Central memory CD8-positive, alpha-beta T cell (primary cell): Measurements from ENCODE around the gene ANKRD23.
A peak's percentile ranks its signal among the peaks of the same experiment; 100 is the strongest.

ENCODE experiments used
- ATAC-seq: fragments of 150-1000 bp; cut with Tn5 transposase; replicated peaks from 2 replicates; pipeline ENCODE4 v1.10.0; 2022; ENCODE audit warnings: mild to moderate bottlenecking, moderate FRiP score, moderate number of reproducible peaks; ENCODE audit not compliant: poor library complexity, severe bottlenecking; ENCODE audit errors: extremely low read depth
- DNase-seq, 2 donors: peaks; one replicate each; pipeline ENCODE4 v3.0.0; 2021; ENCODE audit warnings: low spot score in 2 of 2
- H3K27ac Mint-ChIP-seq: one replicate; pipeline ENCODE4 v1.8.0; 2022; ENCODE audit warnings: low read depth, mild to moderate bottlenecking, moderate library complexity, mixed read lengths
- H3K27me3 Mint-ChIP-seq: one replicate; pipeline ENCODE4 v1.8.0; 2022; ENCODE audit warnings: mixed read lengths
- H3K36me3 Mint-ChIP-seq: one replicate; pipeline ENCODE4 v1.8.0; 2022; ENCODE audit warnings: mild to moderate bottlenecking, moderate library complexity, mixed read lengths; ENCODE audit not compliant: insufficient read depth
- H3K4me1 Mint-ChIP-seq: one replicate; pipeline ENCODE4 v1.8.0; 2022; ENCODE audit warnings: mixed read lengths
- H3K4me3 Mint-ChIP-seq: one replicate; pipeline ENCODE4 v1.8.0; 2022; ENCODE audit warnings: mild to moderate bottlenecking, moderate library complexity, mixed read lengths
- H3K9me3 Mint-ChIP-seq: one replicate; pipeline ENCODE4 v1.8.0; 2022; ENCODE audit warnings: mixed read lengths

The ANKRD23 gene

DNA sequence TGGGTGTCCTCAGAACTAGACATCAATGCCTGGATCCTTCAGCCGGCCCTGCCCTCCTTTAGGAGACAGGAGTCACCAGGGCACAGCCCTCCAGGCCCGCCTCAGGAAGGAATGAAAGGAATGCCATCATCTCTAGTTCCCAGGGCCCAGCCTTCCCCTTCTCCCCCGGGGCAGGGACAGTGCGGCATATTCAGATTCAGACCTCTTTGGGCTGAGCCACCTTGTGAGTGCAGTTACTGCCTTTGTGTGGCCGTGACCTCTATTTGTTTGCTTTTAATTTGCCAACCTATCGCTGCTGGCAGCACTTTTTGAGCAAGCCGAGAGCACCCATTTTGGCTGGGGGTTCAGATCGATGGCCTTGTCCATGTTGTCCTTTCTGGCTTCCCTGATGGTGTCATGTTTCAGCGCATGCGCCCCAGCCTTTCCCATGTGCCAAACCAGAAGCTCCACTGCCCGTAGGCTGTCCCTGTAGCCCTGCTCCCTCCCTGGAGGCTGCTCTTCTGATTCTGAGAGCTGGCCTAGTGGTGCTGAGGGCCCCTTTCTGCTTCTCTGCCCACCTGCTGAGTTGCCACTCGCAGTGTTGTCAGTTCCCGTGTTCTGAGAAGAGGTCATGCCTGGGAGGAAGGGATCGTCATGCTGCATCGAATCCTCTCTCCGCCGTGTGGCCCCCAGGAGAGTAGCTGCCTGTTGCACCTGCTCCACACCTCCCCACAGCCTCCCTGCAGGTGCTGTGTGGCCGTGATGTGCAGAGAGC is 10.9 kb downstream of the ANKRD23 start:
- no peak overlapping the region for H3K27ac Mint-ChIP-seq
- no peak for ATAC-seq
- no peaks in the 10 kb centered on the region for H3K9me3 Mint-ChIP-seq
- H3K36me3 Mint-ChIP-seq = peaks cover 55% of the 10 kb centered on the region
- no peak overlapping the region for H3K4me3 Mint-ChIP-seq
- no peak for DNase-seq
- H3K4me1 Mint-ChIP-seq = no peaks in the 10 kb centered on the region
- H3K27me3 Mint-ChIP-seq = no peaks in the 10 kb centered on the region

GRCh38 chr2:96832408-96832753 is 11.4 kb downstream of the ANKRD23 start:
- peaks cover 60% of the 10 kb centered on the region for H3K36me3 Mint-ChIP-seq

GRCh38 chr2:96831679-96832078 is 12.1 kb downstream of the ANKRD23 start:
- no peak overlapping the region for H3K4me3 Mint-ChIP-seq
- peaks cover 65% of the 10 kb centered on the region for H3K36me3 Mint-ChIP-seq
- H3K27ac Mint-ChIP-seq = no peak overlapping the region
- no peaks in the 10 kb centered on the region for H3K27me3 Mint-ChIP-seq
- H3K9me3 Mint-ChIP-seq = no peaks in the 10 kb centered on the region
- ATAC-seq (no peak), DNase-seq (no peak)
- H3K4me1 Mint-ChIP-seq = no peaks in the 10 kb centered on the region

More at GRCh38 chr2:96832408-96832753, 11.4 kb downstream of the ANKRD23 start:
- Mint-ChIP-seq H3K4me3 (no peak overlapping the region), H3K9me3 (no peaks in the 10 kb centered on the region), H3K27me3 (no peaks in the 10 kb centered on the region), H3K27ac (no peak overlapping the region), H3K4me1 (no peaks in the 10 kb centered on the region)
- no peak for DNase-seq
- ATAC-seq = no peak

GRCh38 chr2:96830044-96830562 is 13.7 kb downstream of the ANKRD23 start:
- no peaks in the 10 kb centered on the region for H3K4me1 Mint-ChIP-seq
- H3K9me3 Mint-ChIP-seq = no peaks in the 10 kb centered on the region
- H3K27ac Mint-ChIP-seq = no peak overlapping the region
- no peaks in the 10 kb centered on the region for H3K27me3 Mint-ChIP-seq
- DNase-seq (no peak), ATAC-seq (no peak)
- H3K4me3 Mint-ChIP-seq = no peak overlapping the region
- H3K36me3 Mint-ChIP-seq = peaks cover 70% of the 10 kb centered on the region

DNA sequence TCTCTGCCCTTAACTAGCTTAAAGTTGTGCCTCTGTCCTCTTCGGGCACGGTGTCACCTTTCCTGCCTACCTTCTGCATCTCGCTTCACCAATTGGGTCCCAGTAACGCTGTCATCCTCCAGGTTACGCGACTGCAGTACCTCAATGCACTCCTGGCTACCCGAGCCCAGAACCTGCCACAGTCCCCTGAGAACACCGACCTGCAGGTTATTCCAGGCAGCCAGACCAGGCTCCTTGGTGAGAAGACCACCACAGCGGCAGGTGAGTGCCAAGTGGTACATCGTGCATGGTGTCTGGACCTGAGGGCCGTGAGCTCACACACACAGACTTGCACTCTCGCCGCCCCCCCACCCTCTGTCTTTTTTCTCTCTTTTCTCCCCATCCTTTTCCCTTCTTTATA is 14.9 kb downstream of the ANKRD23 start:
- Mint-ChIP-seq H3K4me3 (no peak overlapping the region), H3K9me3 (no peaks in the 10 kb centered on the region), H3K27me3 (no peaks in the 10 kb centered on the region), H3K4me1 (no peaks in the 10 kb centered on the region), H3K36me3 (peaks cover 66% of the 10 kb centered on the region), H3K27ac (no peak overlapping the region)
- ATAC-seq (no peak), DNase-seq (no peak)

DNA sequence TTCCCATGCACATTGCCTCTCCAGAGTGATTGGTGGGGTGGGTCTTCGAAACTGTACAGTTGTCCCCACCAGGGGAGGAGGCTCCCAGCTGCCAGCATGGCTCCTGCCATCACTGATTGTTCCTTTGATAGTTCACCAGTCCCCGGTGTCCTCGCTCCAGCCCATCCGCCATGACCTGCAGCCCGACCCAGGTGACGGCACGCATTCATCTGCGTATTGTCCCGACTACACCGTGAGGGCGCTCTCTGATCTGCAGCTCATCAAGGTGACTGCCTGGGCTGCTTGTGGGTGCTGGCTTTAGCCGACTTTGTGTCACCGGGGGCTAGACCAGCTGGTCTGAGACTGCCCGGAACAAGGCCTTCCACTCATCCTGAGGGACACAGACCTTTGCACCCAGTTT is 15.4 kb downstream of the ANKRD23 start:
- DNase-seq (no peak), ATAC-seq (no peak)
- no peaks in the 10 kb centered on the region for H3K9me3 Mint-ChIP-seq
- no peak overlapping the region for H3K4me3 Mint-ChIP-seq
- H3K27me3 Mint-ChIP-seq = no peaks in the 10 kb centered on the region
- H3K36me3 Mint-ChIP-seq = peaks cover 66% of the 10 kb centered on the region
- no peak overlapping the region for H3K27ac Mint-ChIP-seq
- H3K4me1 Mint-ChIP-seq = no peaks in the 10 kb centered on the region

DNA sequence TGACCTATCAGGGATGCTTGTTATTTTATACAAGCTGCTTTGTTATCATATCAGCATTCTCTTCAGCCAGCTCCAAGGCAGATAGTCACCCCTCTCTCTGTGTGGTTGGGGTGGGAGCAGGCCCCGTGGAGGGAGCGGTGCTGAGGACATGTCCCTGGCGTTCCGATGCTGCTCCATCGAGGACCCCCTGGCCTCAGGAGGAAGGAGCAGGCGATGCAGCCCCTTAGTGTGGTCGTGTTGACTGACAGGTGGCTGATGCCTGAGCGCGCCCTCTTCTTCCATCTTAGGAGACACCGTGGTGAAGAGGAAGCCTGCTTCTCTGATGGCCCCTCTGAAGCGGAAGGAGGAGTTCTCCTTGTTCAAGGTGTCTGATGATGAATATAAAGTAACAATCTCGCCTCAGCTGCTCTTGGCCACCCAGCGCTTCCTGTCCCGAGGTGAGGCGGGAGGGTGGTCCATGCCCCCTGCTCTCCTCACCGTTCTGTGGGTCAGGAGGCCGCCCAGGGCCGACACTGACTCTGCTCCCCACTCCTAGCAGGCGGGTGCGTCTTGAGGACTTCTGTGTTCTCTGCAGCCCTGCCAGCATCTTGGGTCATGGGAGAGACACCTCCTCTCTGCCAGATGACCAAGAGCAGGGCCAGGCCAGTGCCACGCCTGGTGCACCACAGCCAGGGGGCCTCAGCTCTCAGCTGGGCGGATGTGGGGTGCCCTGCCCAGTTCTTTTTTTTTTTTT is 17.1 kb downstream of the ANKRD23 start:
- Mint-ChIP-seq H3K4me3 (no peak overlapping the region), H3K9me3 (no peaks in the 10 kb centered on the region), H3K36me3 (peaks cover 61% of the 10 kb centered on the region), H3K27me3 (no peaks in the 10 kb centered on the region), H3K27ac (no peak overlapping the region), H3K4me1 (no peaks in the 10 kb centered on the region)
- ATAC-seq = no peak
- DNase-seq = no peak

- H3K27ac Mint-ChIP-seq = no peak overlapping the region
- no peak for ATAC-seq
- H3K27me3 Mint-ChIP-seq = no peaks in the 10 kb centered on the region
Measured at GRCh38 chr2:96825057-96825456, 18.8 kb downstream of the ANKRD23 start.

GRCh38 chr2:96824079-96824870 is 19.5 kb downstream of the ANKRD23 start:
- Mint-ChIP-seq H3K27me3 (no peaks in the 10 kb centered on the region), H3K27ac (no peak overlapping the region), H3K4me1 (peaks cover 22% of the 10 kb centered on the region), H3K4me3 (no peak overlapping the region), H3K36me3 (peaks cover 47% of the 10 kb centered on the region), H3K9me3 (no peaks in the 10 kb centered on the region)
- no peak for DNase-seq
- ATAC-seq = no peak

More at GRCh38 chr2:96825057-96825456, 18.8 kb downstream of the ANKRD23 start:
- DNase-seq = no peak
- H3K4me1 Mint-ChIP-seq = peaks cover 15% of the 10 kb centered on the region
- no peak overlapping the region for H3K4me3 Mint-ChIP-seq
- peaks cover 52% of the 10 kb centered on the region for H3K36me3 Mint-ChIP-seq
- H3K9me3 Mint-ChIP-seq = no peaks in the 10 kb centered on the region

GRCh38 chr2:96823198-96823597 is 20.6 kb downstream of the ANKRD23 start:
- peaks cover 33% of the 10 kb centered on the region for H3K4me1 Mint-ChIP-seq
- peaks cover 37% of the 10 kb centered on the region for H3K36me3 Mint-ChIP-seq
- DNase-seq (no peak), ATAC-seq (no peak)
- no peak overlapping the region for H3K4me3 Mint-ChIP-seq
- H3K27me3 Mint-ChIP-seq = no peaks in the 10 kb centered on the region
- no peak overlapping the region for H3K27ac Mint-ChIP-seq
- no peaks in the 10 kb centered on the region for H3K9me3 Mint-ChIP-seq

- no peak overlapping the region for H3K4me3 Mint-ChIP-seq
- H3K9me3 Mint-ChIP-seq = no peaks in the 10 kb centered on the region
- no peaks in the 10 kb centered on the region for H3K27me3 Mint-ChIP-seq
- ATAC-seq = no peak
- no peak for DNase-seq
- peaks cover 37% of the 10 kb centered on the region for H3K4me1 Mint-ChIP-seq
- peaks cover 33% of the 10 kb centered on the region for H3K36me3 Mint-ChIP-seq
- no peak overlapping the region for H3K27ac Mint-ChIP-seq
Measured at GRCh38 chr2:96822786-96823185, 21.0 kb downstream of the ANKRD23 start.

DNA sequence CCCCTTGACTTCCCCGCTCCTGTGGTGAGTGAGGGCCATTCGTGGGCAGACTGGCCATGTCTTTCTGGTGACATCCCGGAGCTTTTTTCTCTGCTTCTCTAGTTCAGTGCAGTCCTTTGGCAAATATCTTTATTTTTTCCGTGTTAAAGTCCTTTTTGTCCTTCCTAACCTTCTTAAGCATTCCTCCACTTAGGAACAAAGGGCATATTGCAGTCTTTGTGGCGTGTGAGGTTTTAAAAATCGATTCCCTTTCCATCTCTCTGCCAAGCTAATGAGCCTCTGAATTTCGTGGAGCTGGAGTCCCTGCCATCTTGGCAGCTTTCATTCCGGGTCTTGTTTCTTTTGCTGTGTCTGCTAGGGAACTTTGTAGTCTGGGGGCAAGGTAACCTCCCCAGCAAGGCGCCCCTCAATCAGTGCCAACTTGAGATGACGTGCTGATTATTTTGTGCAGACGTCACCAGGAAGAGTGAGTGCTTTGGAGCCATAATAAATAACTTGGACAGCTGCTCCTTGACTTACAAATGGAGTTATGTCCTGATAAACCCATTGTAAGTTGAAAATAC is 22.6 kb downstream of the ANKRD23 start:
- H3K27ac Mint-ChIP-seq = peak overlapping the region; percentile 91
- DNase-seq = no peak
- H3K4me3 Mint-ChIP-seq = peak overlapping the region; percentile 36
- no peaks in the 10 kb centered on the region for H3K27me3 Mint-ChIP-seq
- ATAC-seq = no peak
- H3K4me1 Mint-ChIP-seq = peaks cover 44% of the 10 kb centered on the region
- no peaks in the 10 kb centered on the region for H3K9me3 Mint-ChIP-seq
- H3K36me3 Mint-ChIP-seq = peaks cover 22% of the 10 kb centered on the region
